AG09319 (cell line): ENCODE measurements around the gene SBF1.
"Not testable (repeated sequence)": the region's sequence is repeated elsewhere in the genome, so short reads cannot be mapped to it uniquely, and the experiment has no call there.

ENCODE experiments used
- DNase-seq: peaks from one replicate; pipeline ENCODE4 v3.0.0-alpha.2; 2010; ENCODE audit warnings: low read depth; ENCODE audit errors: extremely low read depth
- TF ChIP-seq, protein P1 (sequence below): IDR thresholded peaks from 2 replicates; pipeline ENCODE4 v1.5.1; 2011; ENCODE audit warnings: low read depth, mild to moderate bottlenecking, inconsistent platforms, low read length, moderate library complexity

Gene SBF1

DNA sequence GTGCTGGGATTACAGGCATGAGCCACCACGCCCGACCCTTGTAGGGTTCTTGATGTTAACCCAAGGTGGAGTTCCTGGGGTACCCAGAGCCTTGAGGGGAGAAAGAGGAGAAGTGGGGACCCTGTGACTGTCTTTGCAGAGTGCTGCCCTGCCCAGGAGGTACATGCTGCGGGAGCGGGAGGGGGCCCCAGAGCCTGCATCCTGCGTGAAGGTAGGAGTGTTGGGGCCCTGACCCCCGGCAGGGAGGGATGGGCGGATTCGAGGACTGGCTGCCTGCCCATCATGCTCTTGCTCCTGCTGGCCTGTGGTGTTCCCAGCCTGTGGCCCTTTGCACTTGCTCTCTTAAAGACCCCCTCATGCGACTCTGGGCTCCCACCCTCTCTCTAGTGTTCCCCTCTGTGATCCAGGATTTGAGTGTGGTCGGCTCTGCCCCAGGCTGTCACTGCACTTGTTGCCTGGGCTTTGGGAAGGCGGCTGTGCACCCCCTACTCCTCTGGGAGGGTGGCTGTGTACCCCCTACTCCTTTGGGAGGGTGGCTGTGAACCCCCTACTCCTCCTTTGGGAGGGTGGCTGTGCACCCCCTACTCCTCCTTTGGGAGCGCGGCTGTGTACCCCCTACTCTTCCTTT, 46.1 kb upstream of the SBF1 start:
- no peak for DNase-seq
- TF ChIP-seq, protein P1, sequence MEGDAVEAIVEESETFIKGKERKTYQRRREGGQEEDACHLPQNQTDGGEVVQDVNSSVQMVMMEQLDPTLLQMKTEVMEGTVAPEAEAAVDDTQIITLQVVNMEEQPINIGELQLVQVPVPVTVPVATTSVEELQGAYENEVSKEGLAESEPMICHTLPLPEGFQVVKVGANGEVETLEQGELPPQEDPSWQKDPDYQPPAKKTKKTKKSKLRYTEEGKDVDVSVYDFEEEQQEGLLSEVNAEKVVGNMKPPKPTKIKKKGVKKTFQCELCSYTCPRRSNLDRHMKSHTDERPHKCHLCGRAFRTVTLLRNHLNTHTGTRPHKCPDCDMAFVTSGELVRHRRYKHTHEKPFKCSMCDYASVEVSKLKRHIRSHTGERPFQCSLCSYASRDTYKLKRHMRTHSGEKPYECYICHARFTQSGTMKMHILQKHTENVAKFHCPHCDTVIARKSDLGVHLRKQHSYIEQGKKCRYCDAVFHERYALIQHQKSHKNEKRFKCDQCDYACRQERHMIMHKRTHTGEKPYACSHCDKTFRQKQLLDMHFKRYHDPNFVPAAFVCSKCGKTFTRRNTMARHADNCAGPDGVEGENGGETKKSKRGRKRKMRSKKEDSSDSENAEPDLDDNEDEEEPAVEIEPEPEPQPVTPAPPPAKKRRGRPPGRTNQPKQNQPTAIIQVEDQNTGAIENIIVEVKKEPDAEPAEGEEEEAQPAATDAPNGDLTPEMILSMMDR = no peak

DNA sequence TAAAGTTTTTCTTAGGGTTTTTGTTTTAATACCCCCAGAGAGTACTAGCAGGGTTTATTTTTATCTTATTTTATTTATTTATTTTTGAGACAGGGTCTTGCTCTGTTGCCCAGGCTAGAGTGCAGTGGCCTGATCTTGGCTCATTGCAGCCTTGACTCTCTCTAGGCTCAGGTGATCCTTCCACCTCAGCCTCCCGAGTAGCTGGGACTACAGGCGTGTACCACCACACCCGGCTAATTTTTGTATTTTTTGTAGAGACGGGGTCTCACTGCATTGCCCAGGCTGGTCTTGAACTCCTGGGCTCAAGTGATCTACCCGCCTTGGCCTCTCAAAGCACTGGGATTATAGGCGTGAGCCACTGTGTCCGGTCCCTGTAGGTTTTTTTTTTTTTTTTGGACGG, 45.3 kb upstream of the SBF1 start:
- not testable (repeated sequence) for DNase-seq

DNA sequence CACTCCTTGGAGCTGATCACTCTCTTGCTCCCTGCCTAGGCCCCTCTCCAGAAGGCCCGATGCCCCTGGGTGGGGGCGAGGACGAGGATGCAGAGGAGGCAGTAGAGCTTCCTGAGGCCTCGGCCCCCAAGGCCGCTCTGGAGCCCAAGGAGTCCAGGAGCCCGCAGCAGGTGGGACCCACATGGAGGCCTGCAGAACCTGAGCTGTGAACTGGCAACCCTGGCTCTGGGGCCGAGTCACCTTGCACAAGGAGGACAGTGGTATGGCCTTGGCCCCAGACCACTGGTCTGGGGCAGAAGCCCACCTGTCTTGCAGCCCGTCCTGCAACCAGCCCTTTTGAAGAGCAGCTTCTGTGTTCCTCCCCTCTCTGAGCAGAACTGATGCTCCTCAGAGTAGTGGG, 44.3 kb upstream of the SBF1 start:
- no peak for DNase-seq
- TF ChIP-seq, protein P1 = no peak

DNA sequence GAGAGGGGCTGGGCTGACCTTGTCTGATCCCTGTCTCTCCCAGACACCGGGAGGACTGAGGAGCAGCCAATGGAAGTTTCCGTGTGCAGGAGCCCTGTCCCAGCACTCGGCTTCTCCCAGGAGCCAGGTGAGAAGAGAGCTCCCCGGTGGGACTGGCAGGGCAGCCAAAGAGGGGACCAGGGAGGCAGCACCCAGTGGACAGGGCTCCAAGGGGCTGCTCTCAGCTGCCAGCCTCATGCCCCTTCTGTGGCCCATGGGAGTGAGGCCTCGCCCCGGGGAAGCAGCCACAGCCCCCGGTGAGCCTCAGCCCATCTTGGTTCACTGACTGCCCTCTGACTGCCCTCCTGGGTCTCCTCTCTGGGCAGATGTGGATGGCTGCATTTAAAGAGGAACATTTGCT, 43.8 kb upstream of the SBF1 start:
- DNase-seq = no peak
- TF ChIP-seq, protein P1 = no peak

DNA sequence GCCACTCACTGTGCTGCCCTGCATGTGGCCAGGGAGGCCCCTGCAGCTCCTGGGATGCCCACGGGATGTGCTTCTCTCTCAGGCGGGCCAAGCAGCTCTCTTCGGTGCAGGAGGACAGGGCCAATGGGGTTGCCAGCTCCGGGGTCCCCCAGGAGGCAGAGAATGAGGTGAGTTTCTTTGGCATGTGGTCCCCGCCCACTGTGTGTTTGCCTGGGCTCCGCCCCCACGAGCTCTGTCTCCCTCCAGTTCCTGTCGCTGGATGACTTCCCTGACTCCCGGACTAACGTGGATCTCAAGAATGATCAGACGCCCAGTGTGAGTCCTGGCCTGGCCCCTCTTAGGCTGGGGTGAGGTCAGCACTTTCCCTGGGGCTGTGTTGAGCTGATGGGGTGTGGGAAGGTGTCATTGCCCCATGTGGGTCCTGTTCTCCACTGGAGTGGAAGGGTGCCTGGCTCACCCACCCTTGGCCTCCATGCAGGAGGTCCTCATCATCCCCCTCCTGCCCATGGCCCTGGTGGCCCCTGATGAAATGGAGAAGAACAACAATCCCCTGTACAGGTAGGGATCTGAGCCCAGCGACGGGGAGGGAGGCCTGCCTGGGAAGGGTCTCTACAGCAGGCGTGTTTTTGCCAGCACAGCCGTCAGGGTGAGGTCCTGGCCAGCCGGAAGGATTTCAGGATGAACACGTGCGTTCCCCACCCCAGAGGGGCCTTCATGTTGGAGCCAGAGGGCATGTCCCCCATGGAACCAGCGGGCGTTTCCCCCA, 42.8 kb upstream of the SBF1 start:
- TF ChIP-seq, protein P1 = no peak
- no peak for DNase-seq

DNA sequence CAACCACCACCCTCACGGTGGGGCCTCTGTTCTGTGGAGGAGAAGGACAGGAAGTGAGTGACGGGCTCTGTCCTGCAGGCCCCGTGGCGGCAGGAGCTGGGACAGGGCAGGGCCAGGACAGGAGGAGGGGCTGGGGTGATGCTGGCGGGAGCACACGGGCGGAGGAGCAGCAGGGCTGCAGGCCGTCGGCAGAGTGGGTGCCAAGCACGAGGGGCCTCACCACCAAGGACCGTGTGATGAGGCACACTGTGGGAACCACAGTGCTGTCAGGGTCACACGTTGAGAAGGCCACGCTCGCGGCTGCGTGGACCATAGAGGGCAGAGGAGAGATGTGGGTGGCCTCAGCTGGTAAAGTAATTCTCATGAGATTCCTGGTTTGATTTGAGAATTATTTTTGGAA, 42.1 kb upstream of the SBF1 start:
- DNase-seq = no peak
- TF ChIP-seq, protein P1 = no peak

DNA sequence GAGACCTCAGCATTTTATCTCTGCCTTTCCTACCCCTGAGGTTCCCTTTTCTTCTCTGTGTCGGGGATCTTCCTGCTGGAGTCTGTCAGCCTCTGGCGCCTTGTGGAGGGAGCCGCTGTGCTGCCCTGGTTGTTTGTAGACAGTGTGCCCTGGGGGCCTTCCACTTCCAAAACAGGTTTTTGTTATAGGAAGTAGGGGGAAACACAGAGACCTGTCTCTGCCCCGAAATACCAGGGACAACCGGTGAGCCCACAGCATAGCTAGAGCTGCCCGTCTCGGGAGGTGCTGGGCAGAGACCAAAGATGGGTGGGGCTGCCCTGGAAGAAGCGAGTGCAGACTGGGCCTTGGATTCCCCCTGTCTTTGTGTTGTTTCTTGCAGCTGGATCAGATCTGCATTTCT, 41.2 kb upstream of the SBF1 start:
- TF ChIP-seq, protein P1 = no peak
- DNase-seq = no peak
